IgD-negative memory B cell (primary cell): Measurements from ENCODE around the gene CUL4A. TPM values are rescaled to one million over a fixed set of nuclear protein-coding genes. Genes with fewer than 3 reads are reported as not detected.

ENCODE experiments used
- polyA plus RNA-seq: library from polyadenylated mRNA; unstranded; fragments of 300-500 nt; fragmentation: Illumina TruSeq; gene quantifications from one replicate; pipeline ENCODE4 v1.2.3, GENCODE V29; 2021

The CUL4A gene
- polyA plus RNA-seq, 1 donor from 2014 or later: 42.6 TPM

Other genes with a start within 250 kb of the CUL4A start
- 1.7 TPM for gene MCF2L, start 240.4 kb upstream of the CUL4A start, polyA plus RNA-seq
- not detected for gene F7, start 103.8 kb upstream of the CUL4A start, polyA plus RNA-seq
- gene F10, start 86.8 kb upstream of the CUL4A start, polyA plus RNA-seq: not detected
- not detected for gene PROZ, start 51.0 kb upstream of the CUL4A start, polyA plus RNA-seq
- gene PCID2, start 944 bp upstream of the CUL4A start, polyA plus RNA-seq: 46.0 TPM
- 21.7 TPM for gene LAMP1, start 87.6 kb downstream of the CUL4A start, polyA plus RNA-seq
- not detected for gene GRTP1, start 154.5 kb downstream of the CUL4A start, polyA plus RNA-seq
- gene ADPRHL1, start 243.9 kb downstream of the CUL4A start, polyA plus RNA-seq: 0.19 TPM